GM20000 (cell line): Measurements from ENCODE around the gene TP63.

Experiments
- DNase-seq: peaks from one replicate; pipeline ENCODE4 v3.0.0; 2012; ENCODE audit warnings: low spot score
- TF ChIP-seq, protein P1 (sequence below): IDR thresholded peaks from 2 replicates; pipeline ENCODE4 v1.5.1; 2012; ENCODE audit warnings: mild to moderate bottlenecking, control low read depth; ENCODE audit errors: extremely low read depth, missing control alignments

TP63 gene

GRCh38 chr3:189773056-189773455 is 141.9 kb downstream of the TP63 start:
- no peak for DNase-seq
- TF ChIP-seq, protein P1, sequence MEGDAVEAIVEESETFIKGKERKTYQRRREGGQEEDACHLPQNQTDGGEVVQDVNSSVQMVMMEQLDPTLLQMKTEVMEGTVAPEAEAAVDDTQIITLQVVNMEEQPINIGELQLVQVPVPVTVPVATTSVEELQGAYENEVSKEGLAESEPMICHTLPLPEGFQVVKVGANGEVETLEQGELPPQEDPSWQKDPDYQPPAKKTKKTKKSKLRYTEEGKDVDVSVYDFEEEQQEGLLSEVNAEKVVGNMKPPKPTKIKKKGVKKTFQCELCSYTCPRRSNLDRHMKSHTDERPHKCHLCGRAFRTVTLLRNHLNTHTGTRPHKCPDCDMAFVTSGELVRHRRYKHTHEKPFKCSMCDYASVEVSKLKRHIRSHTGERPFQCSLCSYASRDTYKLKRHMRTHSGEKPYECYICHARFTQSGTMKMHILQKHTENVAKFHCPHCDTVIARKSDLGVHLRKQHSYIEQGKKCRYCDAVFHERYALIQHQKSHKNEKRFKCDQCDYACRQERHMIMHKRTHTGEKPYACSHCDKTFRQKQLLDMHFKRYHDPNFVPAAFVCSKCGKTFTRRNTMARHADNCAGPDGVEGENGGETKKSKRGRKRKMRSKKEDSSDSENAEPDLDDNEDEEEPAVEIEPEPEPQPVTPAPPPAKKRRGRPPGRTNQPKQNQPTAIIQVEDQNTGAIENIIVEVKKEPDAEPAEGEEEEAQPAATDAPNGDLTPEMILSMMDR = no peak

GRCh38 chr3:189776149-189776824 is 145.1 kb downstream of the TP63 start:
- DNase-seq = no peak
- TF ChIP-seq, protein P1 = no peak

- TF ChIP-seq, protein P1 = no peak
- DNase-seq = no peak
Observed at GRCh38 chr3:189778340-189778950, 147.3 kb downstream of the TP63 start.

- TF ChIP-seq, protein P1 = no peak
- no peak for DNase-seq
Observed at GRCh38 chr3:189779166-189779565, 148.0 kb downstream of the TP63 start.

GRCh38 chr3:189780546-189781270 is 149.5 kb downstream of the TP63 start:
- TF ChIP-seq, protein P1 = no peak
- DNase-seq = no peak

DNA sequence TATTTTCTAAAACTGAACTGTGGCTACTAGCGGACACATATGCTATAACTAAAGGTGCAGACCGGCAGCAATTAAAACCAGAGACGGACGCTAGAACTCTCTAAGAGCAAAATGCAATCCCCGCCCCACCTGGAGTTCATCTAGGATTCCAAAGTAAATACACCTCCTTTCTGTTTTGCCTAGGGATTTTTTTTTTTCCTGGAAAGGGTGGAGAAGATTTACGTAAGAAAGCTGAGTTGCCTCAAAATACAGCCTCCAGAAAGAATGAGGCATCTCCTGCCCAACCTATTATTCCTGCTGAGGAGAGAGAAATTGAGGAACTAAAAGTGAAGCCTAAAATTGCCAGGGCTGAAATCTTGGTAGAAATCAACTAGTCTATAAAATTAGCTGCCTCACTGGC is 150.2 kb downstream of the TP63 start:
- DNase-seq = no peak
- TF ChIP-seq, protein P1 = no peak

- no peak for DNase-seq
- TF ChIP-seq, protein P1 = no peak
Observed at GRCh38 chr3:189786479-189787064, 155.4 kb downstream of the TP63 start.
